GM21447 (cell line): ENCODE measurements around the gene SEBOX.
A peak's percentile ranks its signal among the peaks of the same experiment; 100 is the strongest.

Source experiments
- ATAC-seq: cut with Tn5 transposase; IDR thresholded peaks from one replicate; pipeline ENCODE4 v1.9.1; 2021; ENCODE audit not compliant: unreplicated experiment

The SEBOX gene

DNA sequence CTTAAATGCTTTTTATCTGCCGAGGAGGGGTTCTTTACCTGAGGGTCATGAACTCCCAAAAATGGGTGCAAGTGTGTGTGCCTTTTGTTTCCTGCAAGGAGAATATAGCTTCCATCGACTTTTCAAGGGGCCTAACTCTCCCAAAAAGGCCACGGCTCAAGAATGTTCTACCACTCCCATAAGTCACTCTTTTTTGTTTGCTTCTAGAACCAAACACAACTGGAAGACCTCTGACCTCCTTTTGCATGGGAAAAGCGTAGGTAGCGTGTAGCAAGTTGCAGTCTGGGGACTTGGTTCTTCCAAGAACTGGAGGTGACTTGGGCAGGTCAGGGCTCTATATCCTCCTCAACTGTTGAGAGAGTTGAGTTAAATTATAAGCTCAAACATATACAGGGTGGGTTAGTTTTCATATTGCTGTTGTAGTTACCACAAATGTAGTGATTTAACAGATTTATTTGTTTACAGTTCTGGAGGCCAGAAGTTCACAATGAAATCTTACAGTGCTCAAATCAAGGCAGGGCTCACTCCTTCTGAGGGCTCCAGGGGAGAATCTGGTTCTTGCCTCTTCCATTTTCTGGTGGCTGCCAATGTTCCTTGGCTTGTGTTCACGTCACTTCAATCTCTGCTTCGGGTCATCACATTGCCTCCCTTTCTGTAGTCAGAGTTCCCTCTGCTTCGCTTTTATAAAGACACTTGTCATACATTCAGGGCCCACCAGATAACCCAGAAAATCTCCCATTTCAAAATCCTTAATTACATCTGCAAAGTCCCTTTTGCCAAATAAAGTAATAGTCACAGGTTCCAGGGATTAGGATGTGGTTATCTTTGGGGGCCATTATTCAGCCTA is 44.6 kb downstream of the SEBOX start:
- no peak for ATAC-seq

DNA sequence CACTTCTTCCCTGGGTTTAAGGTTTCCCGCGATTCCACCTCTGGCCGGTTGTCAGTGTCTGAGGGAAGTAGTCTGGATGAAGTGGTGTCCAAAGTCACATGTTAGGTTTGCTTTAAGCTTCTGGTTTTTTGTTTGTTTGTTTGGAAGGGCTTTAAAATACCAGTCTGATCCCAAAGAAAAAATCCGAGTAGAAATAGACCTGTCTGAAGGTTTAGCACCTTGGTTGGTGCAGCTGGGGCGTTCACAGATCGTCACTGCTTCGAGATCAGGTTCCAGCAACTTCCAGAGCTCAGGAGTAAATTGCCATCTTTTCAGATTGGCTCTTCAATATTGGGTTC is 45.4 kb downstream of the SEBOX start:
- ATAC-seq = no peak

DNA sequence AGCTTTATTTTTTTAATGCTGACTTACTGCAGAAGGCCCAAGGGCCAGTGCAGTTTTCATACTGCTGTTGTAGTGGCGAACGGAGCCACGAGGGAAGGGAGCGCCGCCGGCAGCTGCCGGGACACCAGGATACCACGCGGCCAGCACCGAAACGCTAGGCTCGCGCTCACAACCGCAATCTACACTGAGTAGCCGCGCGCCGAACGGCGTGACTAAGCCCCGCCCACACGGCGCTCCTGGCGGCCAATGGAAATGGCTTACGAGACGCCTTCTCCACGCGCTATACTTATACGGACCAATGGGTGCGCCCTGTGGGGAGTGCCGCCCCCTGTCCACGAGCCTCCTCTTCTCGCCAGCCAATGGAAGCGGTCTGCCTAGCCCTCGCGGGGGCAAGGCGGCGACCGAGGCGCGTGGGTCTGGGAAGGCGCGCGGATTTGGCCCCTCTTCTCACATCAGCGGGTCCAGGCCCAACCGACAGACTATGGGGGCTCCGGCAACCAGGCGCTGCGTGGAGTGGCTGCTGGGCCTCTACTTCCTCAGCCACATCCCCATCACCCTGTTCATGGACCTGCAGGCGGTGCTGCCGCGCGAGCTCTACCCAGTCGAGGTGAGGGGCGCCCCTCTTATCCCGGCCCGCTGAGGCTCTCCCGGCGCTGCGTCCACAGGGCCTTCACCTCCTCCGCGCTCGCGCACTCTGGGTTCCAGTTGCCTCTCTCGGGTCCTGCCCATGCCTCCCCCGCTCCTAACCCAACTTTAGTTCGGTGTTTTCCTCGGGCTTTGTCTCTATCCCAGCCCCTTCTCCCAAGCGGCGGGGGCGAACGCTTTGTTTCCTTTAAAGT is 46.0 kb downstream of the SEBOX start, which contains the start of gene TMEM97:
TSS of gene TMEM97 (plus strand) at position 442 of the 839 bp plus-strand sequence. CDS start at position 482, 40 bp downstream.
- ATAC-seq = peak; percentile 95

GRCh38 chr17:28317966-28318758 is 46.8 kb downstream of the SEBOX start:
- no peak for ATAC-seq

DNA sequence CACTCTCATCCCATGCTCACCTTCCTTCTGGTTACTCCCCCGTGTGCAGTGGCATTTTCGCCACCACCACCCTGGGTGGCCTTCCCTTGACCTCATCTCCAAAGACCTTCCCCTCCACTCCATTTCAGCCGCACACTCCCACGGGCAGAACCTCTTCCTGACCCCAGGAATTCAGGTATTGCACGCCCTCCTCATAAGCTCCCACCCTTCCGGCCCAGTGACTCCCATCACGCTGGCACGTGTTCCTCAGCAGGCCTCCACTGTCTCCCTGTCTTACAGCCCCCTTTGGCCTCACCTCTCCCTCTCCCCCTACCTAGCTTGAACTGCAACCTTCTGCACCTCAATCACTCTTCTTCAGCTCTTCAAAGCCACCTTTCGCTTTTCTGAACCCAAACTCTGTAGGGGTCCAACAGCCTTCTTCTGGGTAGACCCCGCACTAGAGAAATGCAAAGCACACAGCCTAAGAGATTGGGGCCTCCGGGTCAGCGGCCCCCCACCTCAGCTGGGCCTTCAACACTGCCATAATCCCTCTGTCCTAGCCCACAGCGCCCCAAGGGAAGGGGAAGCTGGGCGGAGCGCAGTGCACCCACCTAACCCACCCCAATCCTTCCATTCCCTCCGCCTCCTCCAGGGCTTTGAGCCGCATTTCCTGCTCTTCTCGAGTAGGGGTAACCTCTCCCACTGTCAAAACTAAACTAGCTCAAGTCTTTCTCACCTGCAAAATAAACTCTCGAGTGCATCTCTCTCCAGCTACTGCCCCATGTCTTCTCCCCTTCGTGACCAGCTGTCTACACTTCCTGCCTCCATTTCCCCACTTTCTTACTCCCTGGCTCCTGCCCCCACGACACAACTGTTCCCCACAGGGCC is 47.7 kb downstream of the SEBOX start:
- no peak for ATAC-seq

- no peak for ATAC-seq
These were observed 48.9 kb downstream of the SEBOX start for GRCh38 chr17:28315846-28316705.

GRCh38 chr17:28313841-28314240 is 51.2 kb downstream of the SEBOX start:
- ATAC-seq = no peak
